Spinal cord (tissue), 10 donors: ENCODE results near the gene LCE3C. TPM values are rescaled to one million over a fixed set of nuclear protein-coding genes. Genes with fewer than 3 reads are reported as not detected.
"Not testable (repeated sequence)": the region's sequence is repeated elsewhere in the genome, so short reads cannot be mapped to it uniquely, and the experiment has no call there.

ENCODE experiments used
- DNase-seq, 6 donors: peaks; one replicate each; pipeline versions ENCODE4 v3.0.0 to v3.0.0-alpha.2; 2013 to 2015; ENCODE audit warnings: low spot score in 6 of 6, low read depth in 4 of 6
- H3K27ac ChIP-seq: one replicate; pipeline ENCODE4 v1.5.1; 2013; ENCODE audit warnings: low read depth, low read length, control low read depth
- H3K27me3 ChIP-seq: one replicate; pipeline ENCODE4 v1.6.1; 2013; ENCODE audit warnings: low read length; ENCODE audit not compliant: control insufficient read depth, insufficient read depth
- H3K36me3 ChIP-seq: one replicate; pipeline ENCODE4 v1.6.1; 2013; ENCODE audit warnings: low read length; ENCODE audit not compliant: control insufficient read depth, insufficient read depth
- H3K4me1 ChIP-seq: one replicate; pipeline ENCODE4 v1.6.1; 2013; ENCODE audit warnings: low read length; ENCODE audit not compliant: control insufficient read depth, insufficient read depth
- H3K4me3 ChIP-seq: one replicate; pipeline ENCODE4 v1.5.1; 2013; ENCODE audit warnings: low read depth, low read length, control low read depth
- H3K9me3 ChIP-seq: one replicate; pipeline ENCODE4 v1.6.1; 2013; ENCODE audit warnings: low read length; ENCODE audit not compliant: control insufficient read depth, insufficient read depth
- WGBS: methylation state at CpG from one replicate; pipeline ENCODE4 v1.1.5; 2013; ENCODE audit warnings: missing lambda C conversion rate; ENCODE audit not compliant: insufficient coverage; 5-methylcytosine and 5-hydroxymethylcytosine counted together
- long read RNA-seq, 4 donors: transcript quantifications; one replicate each; lab custom pipeline, GENCODE V29; 2026
- polyA plus RNA-seq, 2 donors: library from polyadenylated mRNA; unstranded; fragments of 120-200 nt; gene quantifications; one replicate each; pipeline ENCODE4 v1.2.1, GENCODE V29; 2013; ENCODE audit not compliant: insufficient read length in 2 of 2
- total RNA-seq, 2 donors: library from RNA; depleted of rRNA in 1 of 2; stranded (reverse); fragments of 120-200 nt in 1 of 2; fragments of >200 nt in 1 of 2; gene quantifications; one replicate each; pipeline versions ENCODE4 v1.2.3 to v1.2.4, GENCODE V29; 2013 to 2014
- donor health status: healthy.

The LCE3C gene
- total RNA-seq (not detected), polyA plus RNA-seq (not detected)
- long read RNA-seq, donor 1: 0 reads
- long read RNA-seq, donor 2: 0 reads
- long read RNA-seq, donor 3: 0 reads
- long read RNA-seq, donor 4: 0 reads

- Histone ChIP-seq H3K27me3 (no peaks in the 10 kb centered on the region), H3K4me1 (no peaks in the 10 kb centered on the region), H3K36me3 (no peaks in the 10 kb centered on the region), H3K9me3 (no peaks in the 10 kb centered on the region), H3K27ac (no peak within 1 kb of the TSS), H3K4me3 (no peak within 1 kb of the TSS)
- DNase-seq: no peak
- WGBS: no CpG with 5 or more reads among the region's 4 CpGs
Measured at GRCh38 chr1:152599934-152600333, at the start of gene LCE3C. Gene LCE3C, plus strand, starts transcription at chr1:152600234. Its CDS starts 498 bp downstream, at chr1:152600732.

GRCh38 chr1:152565115-152565514 is 34.9 kb upstream of the LCE3C start:
- Histone ChIP-seq H3K4me1 (no peaks in the 10 kb centered on the region), H3K9me3 (no peaks in the 10 kb centered on the region), H3K27me3 (no peaks in the 10 kb centered on the region), H3K36me3 (no peaks in the 10 kb centered on the region), H3K4me3 (no peak overlapping the region), H3K27ac (no peak overlapping the region)
- DNase-seq: no peak
- no CpG with 5 or more reads among the region's 2 CpGs for WGBS

GRCh38 chr1:152565535-152566215 is 34.4 kb upstream of the LCE3C start:
- Histone ChIP-seq H3K27me3 (no peaks in the 10 kb centered on the region), H3K4me3 (no peak overlapping the region), H3K9me3 (no peaks in the 10 kb centered on the region), H3K36me3 (no peaks in the 10 kb centered on the region), H3K4me1 (no peaks in the 10 kb centered on the region), H3K27ac (no peak overlapping the region)
- 63% methylated on average over 3 of the region's 14 CpGs for WGBS
- no peak for DNase-seq

DNA sequence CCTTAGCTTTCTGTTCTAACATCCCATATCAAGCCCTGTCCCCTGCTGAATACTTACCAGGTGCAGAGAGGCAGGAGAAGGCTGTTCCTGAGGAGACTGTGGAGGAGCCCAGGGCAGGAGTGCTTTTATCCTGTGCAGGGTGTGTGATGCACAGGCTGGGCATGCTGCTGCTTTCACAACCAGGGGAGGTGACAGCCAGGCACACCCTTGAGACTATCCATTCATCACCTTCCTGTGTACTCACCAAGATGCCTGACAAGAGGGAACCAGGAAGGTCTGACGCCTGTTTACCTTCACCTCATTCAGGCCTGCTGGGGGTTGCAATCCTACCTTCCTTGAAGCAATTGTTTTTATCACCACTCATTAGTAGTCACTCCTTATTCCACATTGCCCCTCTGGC is 33.4 kb upstream of the LCE3C start, which contains the start of gene LCE3E:
LCE3E (minus strand) TSS at position 100 of the 400 bp plus-strand sequence. CDS start 572 bp downstream, outside the sequence.
- WGBS: 88% methylated on average over 1 of the region's 1 CpG
- no peaks in the 10 kb centered on the region for H3K9me3 ChIP-seq
- DNase-seq: no peak
- H3K4me1 ChIP-seq: no peaks in the 10 kb centered on the region
- no peak within 1 kb of the TSS for H3K27ac ChIP-seq
- H3K27me3 ChIP-seq: no peaks in the 10 kb centered on the region
- no peak within 1 kb of the TSS for H3K4me3 ChIP-seq
- H3K36me3 ChIP-seq: no peaks in the 10 kb centered on the region

GRCh38 chr1:152577168-152577567 is 22.9 kb upstream of the LCE3C start:
- Histone ChIP-seq H3K4me3 (no peak overlapping the region), H3K9me3 (no peaks in the 10 kb centered on the region), H3K27me3 (no peaks in the 10 kb centered on the region), H3K27ac (no peak overlapping the region), H3K36me3 (no peaks in the 10 kb centered on the region), H3K4me1 (no peaks in the 10 kb centered on the region)
- DNase-seq: no peak
- 90% methylated on average over 2 of the region's 2 CpGs for WGBS

DNA sequence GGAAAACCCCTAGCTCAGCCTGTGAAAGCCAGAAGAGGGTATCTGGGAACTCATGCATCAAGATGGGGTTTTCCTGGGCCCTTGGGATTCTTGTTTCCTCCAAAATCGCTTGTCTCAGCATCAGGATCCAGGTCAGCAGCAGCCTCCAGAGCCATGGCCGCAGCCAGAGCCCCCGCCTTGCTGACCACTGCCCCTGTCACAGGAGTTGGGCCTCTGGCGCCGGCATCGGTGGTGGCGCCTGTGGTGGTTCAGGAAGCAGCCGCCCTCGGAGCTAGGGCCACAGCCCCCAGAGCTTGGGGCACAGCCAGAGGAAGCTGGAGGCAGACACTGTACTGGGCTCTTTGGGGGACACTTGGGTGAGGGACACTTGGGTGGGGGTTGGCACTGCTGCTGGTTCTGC is 20.5 kb upstream of the LCE3C start:
- not testable (repeated sequence) for DNase-seq, H3K36me3 ChIP-seq, H3K4me1 ChIP-seq, H3K4me3 ChIP-seq, H3K27ac ChIP-seq, H3K27me3 ChIP-seq, H3K9me3 ChIP-seq
- WGBS: 87% methylated on average over 3 of the region's 9 CpGs

- no peaks in the 10 kb centered on the region for H3K36me3 ChIP-seq
- H3K27me3 ChIP-seq: no peaks in the 10 kb centered on the region
- WGBS: 87% methylated on average over 3 of the region's 4 CpGs
- no peak within 1 kb of the TSS for H3K4me3 ChIP-seq
- no peak for DNase-seq
- H3K27ac ChIP-seq: no peak within 1 kb of the TSS
- H3K4me1 ChIP-seq: no peaks in the 10 kb centered on the region
- H3K9me3 ChIP-seq: no peaks in the 10 kb centered on the region
Measured at GRCh38 chr1:152580433-152580832, 19.6 kb upstream of the LCE3C start, which contains the start of gene LCE3D. Gene LCE3D, minus strand, starts transcription at chr1:152580516. Its CDS starts 580 bp downstream, at chr1:152579936.

- Histone ChIP-seq H3K27me3 (no peaks in the 10 kb centered on the region), H3K4me3 (no peak overlapping the region), H3K9me3 (no peaks in the 10 kb centered on the region), H3K36me3 (no peaks in the 10 kb centered on the region), H3K4me1 (no peaks in the 10 kb centered on the region), H3K27ac (no peak overlapping the region)
- DNase-seq: no peak
- WGBS: no CpG with 5 or more reads among the region's 1 CpG
Measured at GRCh38 chr1:152582647-152583046, 17.4 kb upstream of the LCE3C start.

GRCh38 chr1:152585586-152585985 is 14.4 kb upstream of the LCE3C start:
- no CpG with 5 or more reads among the region's 1 CpG for WGBS
- DNase-seq: no peak

DNA sequence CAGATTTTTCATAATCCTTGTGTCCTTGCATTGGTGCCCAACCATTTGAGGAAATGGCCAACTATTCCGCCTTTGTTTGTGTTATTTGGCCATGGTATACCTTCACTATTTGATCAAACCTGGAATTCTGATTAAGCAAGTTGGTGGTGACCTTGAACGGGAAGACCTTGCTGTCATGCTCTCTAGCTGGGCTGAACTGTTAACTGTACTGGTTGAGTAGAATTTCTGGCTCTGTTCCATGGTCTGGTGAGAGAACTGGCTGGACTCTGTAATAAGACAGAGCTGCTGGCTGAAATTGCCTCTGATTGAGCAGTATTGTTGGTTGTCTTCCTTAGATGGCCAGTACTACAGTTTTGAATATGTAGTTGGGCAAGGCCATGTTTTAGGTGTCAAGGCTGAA is 3.0 kb upstream of the LCE3C start:
- no CpG with 5 or more reads among the region's 2 CpGs for WGBS
- no peaks in the 10 kb centered on the region for H3K4me1 ChIP-seq
- no peaks in the 10 kb centered on the region for H3K9me3 ChIP-seq
- H3K4me3 ChIP-seq: no peak overlapping the region
- no peaks in the 10 kb centered on the region for H3K27me3 ChIP-seq
- no peak overlapping the region for H3K27ac ChIP-seq
- H3K36me3 ChIP-seq: no peaks in the 10 kb centered on the region
- no peak for DNase-seq

More at GRCh38 chr1:152585586-152585985, 14.4 kb upstream of the LCE3C start:
- H3K9me3 ChIP-seq: no peaks in the 10 kb centered on the region
- H3K4me3 ChIP-seq: no peak overlapping the region
- no peaks in the 10 kb centered on the region for H3K36me3 ChIP-seq
- H3K27me3 ChIP-seq: no peaks in the 10 kb centered on the region
- H3K4me1 ChIP-seq: no peaks in the 10 kb centered on the region
- H3K27ac ChIP-seq: no peak overlapping the region
